Neutrophil (primary cell): ENCODE measurements around the gene NHLH2.

Experiments
- H3K27ac ChIP-seq: fragments of 200-600 bp; sonication (generic); 2 replicates; pipeline ENCODE4 v1.5.1; 2016; ENCODE audit warnings: mild to moderate bottlenecking, moderate library complexity
- H3K27me3 ChIP-seq: fragments of 200-600 bp; sonication (generic); 2 replicates; pipeline ENCODE4 v1.6.0; 2016; ENCODE audit warnings: mild to moderate bottlenecking
- H3K36me3 ChIP-seq: fragments of 200-600 bp; sonication (generic); 2 replicates; pipeline ENCODE4 v1.5.1; 2017
- H3K4me1 ChIP-seq, 2 experiments: fragments of 200-600 bp in 1 of 2; sonication (generic) in 1 of 2; 1 replicate in 1 of 2; 2 replicates in 1 of 2; pipeline versions ENCODE4 v1.5.1 to v1.6.1; 2013 to 2016; ENCODE audit warnings: low read depth in 1 of 2, low read length in 1 of 2, mild to moderate bottlenecking in 1 of 2, moderate library complexity in 1 of 2; ENCODE audit not compliant: control insufficient read depth in 1 of 2, insufficient read depth in 1 of 2
- H3K4me3 ChIP-seq, 2 experiments: fragments of 200-600 bp in 1 of 2; sonication (generic) in 1 of 2; 1 replicate in 1 of 2; 2 replicates in 1 of 2; pipeline ENCODE4 v1.5.1; 2013 to 2016; ENCODE audit warnings: low read depth in 1 of 2, low read length in 1 of 2, mild to moderate bottlenecking in 1 of 2, moderate library complexity in 1 of 2
- H3K9me3 ChIP-seq: fragments of 200-600 bp; sonication (generic); 2 replicates; pipeline ENCODE4 v1.5.1; 2016
- CTCF ChIP-seq: fragments of 200-600 bp; sonication (generic); IDR thresholded peaks from 2 replicates; pipeline ENCODE4 v1.5.1; 2016; ENCODE audit warnings: antibody characterized with exemption

NHLH2 gene

GRCh38 chr1:115822117-115822516, 18.8 kb downstream of the NHLH2 start:
- Histone ChIP-seq H3K4me3 (no peak overlapping the region), H3K9me3 (no peaks in the 10 kb centered on the region), H3K27me3 (peaks cover 15% of the 10 kb centered on the region), H3K27ac (no peak overlapping the region), H3K36me3 (no peaks in the 10 kb centered on the region), H3K4me1 (no peaks in the 10 kb centered on the region)
- no peak for TF ChIP-seq CTCF

- Histone ChIP-seq H3K4me3 (no peak overlapping the region), H3K36me3 (no peaks in the 10 kb centered on the region), H3K4me1 (no peaks in the 10 kb centered on the region), H3K9me3 (no peaks in the 10 kb centered on the region), H3K27ac (no peak overlapping the region), H3K27me3 (no peaks in the 10 kb centered on the region)
- TF ChIP-seq CTCF = no peak
Measured at GRCh38 chr1:115815694-115816093, 25.2 kb downstream of the NHLH2 start.

- no peak overlapping the region for H3K27ac ChIP-seq
- H3K4me3 ChIP-seq = no peak overlapping the region
- no peaks in the 10 kb centered on the region for H3K4me1 ChIP-seq
- H3K9me3 ChIP-seq = no peaks in the 10 kb centered on the region
- H3K36me3 ChIP-seq = no peaks in the 10 kb centered on the region
- TF ChIP-seq CTCF = no peak
- no peaks in the 10 kb centered on the region for H3K27me3 ChIP-seq
Measured at GRCh38 chr1:115814685-115815398, 26.1 kb downstream of the NHLH2 start.

- H3K4me1 ChIP-seq = no peaks in the 10 kb centered on the region
- H3K27ac ChIP-seq = no peak overlapping the region
- no peaks in the 10 kb centered on the region for H3K27me3 ChIP-seq
- TF ChIP-seq CTCF = no peak
- no peak overlapping the region for H3K4me3 ChIP-seq
- no peaks in the 10 kb centered on the region for H3K36me3 ChIP-seq
- H3K9me3 ChIP-seq = no peaks in the 10 kb centered on the region
Measured at GRCh38 chr1:115813727-115814126, 27.2 kb downstream of the NHLH2 start.

- peaks cover 0 to 3% of the 10 kb centered on the region in 2 experiments for H3K4me1 ChIP-seq
- no peaks in the 10 kb centered on the region for H3K27me3 ChIP-seq
- H3K27ac ChIP-seq = no peak overlapping the region
- no peak for TF ChIP-seq CTCF
- no peaks in the 10 kb centered on the region for H3K9me3 ChIP-seq
- no peaks in the 10 kb centered on the region for H3K36me3 ChIP-seq
- no peak overlapping the region for H3K4me3 ChIP-seq
Measured at GRCh38 chr1:115811140-115811828, 29.6 kb downstream of the NHLH2 start.
